Activated CD8-positive, alpha-beta memory T cell treated with anti-CD3 and anti-CD28 coated beads, Interleukin-2, amount 10 ng/mL, durations not matched to agents 7 days and 5 days (primary cell): ENCODE measurements around the gene CD8A. TPM values are rescaled to one million over a fixed set of nuclear protein-coding genes. Genes with fewer than 3 reads are reported as not detected.

Experiments
- ATAC-seq: fragments of 150-1000 bp; cut with Tn5 transposase; one replicate; pipeline ENCODE4 v1.10.0; 2021; ENCODE audit warnings: moderate library complexity
- CTCF ChIA-PET: fragments of 350-600 bp; sonication (Branson Sonifier 250); formaldehyde crosslinking; loops from one replicate; lab custom pipeline; 2021; ENCODE audit warnings: antibody characterized with exemption; lab: Charles Lee
- DNase-seq: peaks from one replicate; pipeline ENCODE4 v3.0.0-alpha.2; 2020
- H3K27ac Mint-ChIP-seq: one replicate; pipeline ENCODE4 v1.8.0; 2021; ENCODE audit warnings: mild to moderate bottlenecking, mixed read lengths
- H3K27me3 Mint-ChIP-seq: one replicate; pipeline ENCODE4 v1.8.0; 2021; ENCODE audit warnings: mixed read lengths
- H3K36me3 Mint-ChIP-seq: one replicate; pipeline ENCODE4 v1.8.0; 2021; ENCODE audit warnings: mild to moderate bottlenecking, mixed read lengths
- H3K4me1 Mint-ChIP-seq: one replicate; pipeline ENCODE4 v1.8.0; 2021; ENCODE audit warnings: mixed read lengths
- H3K4me3 Mint-ChIP-seq: one replicate; pipeline ENCODE4 v1.8.0; 2021; ENCODE audit warnings: mild to moderate bottlenecking, moderate library complexity, mixed read lengths
- H3K9me3 Mint-ChIP-seq: one replicate; pipeline ENCODE4 v1.8.0; 2022; ENCODE audit warnings: low read depth, mixed read lengths
- total RNA-seq, 2 experiments: library from RNA; stranded (reverse); gene quantifications; one replicate each; pipeline ENCODE4 v1.2.3, GENCODE V29; 2021

The CD8A gene
- total RNA-seq, 2 experiments from 2014 or later, result 686 to 756 TPM

DNA sequence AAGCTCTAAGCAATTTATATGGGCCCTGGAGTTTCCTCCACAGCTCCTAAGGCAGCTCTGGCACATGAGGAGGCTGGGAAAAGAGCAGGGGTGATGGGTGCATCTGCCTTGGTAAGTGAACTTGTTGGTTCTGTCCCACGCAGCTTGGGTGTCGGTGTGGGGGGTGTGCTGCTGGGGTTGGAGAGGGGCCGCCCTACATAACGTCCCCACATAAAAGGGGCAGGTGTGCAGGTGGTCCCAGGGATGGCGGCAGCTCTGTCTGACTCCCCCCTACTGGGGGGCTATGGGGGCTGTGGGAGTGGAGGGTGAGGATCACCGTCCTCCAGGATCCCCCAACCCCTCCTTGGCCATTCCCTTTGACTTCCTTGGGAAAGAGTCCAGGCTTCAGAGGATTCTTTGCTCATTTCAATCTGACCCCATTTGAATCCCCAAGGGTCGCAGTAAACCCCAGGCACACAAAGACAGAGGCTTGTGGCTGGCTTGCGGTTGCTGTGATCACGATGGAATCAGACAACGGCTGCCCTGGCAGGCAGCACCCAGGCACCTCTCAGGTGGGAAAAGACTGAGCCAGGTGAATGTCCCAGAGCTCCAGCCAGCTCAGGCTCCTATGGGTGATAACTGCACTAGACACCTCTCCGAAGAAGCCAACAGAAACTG lies 34.5 kb upstream of the CD8A start:
- H3K9me3 Mint-ChIP-seq, result no peaks in the 10 kb centered on the region
- peaks cover 83% of the 10 kb centered on the region for H3K4me1 Mint-ChIP-seq

GRCh38 chr2:86822668-86823345 lies 32.1 kb upstream of the CD8A start:
- ATAC-seq, result no peak

More for the DNA sequence above, 34.5 kb upstream of the CD8A start:
- Mint-ChIP-seq H3K36me3 (peaks cover 21% of the 10 kb centered on the region), H3K27me3 (no peaks in the 10 kb centered on the region), H3K27ac (peak overlapping the region; percentile 97), H3K4me3 (peak overlapping the region; percentile 81)
- DNase-seq (peak; percentile 79), ATAC-seq (peak; percentile 6)
- CTCF ChIA-PET, result interaction anchor here (1.0 to 8.0 kb wide), 7 partner anchors 9 to 61 kb away, joined by 3 to 72 read pairs (median 7); no protein-coding TSS in a partner anchor

GRCh38 chr2:86821842-86822241 lies 31.1 kb upstream of the CD8A start:
- H3K4me1 Mint-ChIP-seq, result peaks cover 80% of the 10 kb centered on the region
- H3K27me3 Mint-ChIP-seq, result no peaks in the 10 kb centered on the region
- peak overlapping the region; percentile 83 for H3K4me3 Mint-ChIP-seq

More at GRCh38 chr2:86822668-86823345, 32.1 kb upstream of the CD8A start:
- Mint-ChIP-seq H3K4me3 (peak overlapping the region; percentile 81), H3K27me3 (no peaks in the 10 kb centered on the region), H3K4me1 (peaks cover 83% of the 10 kb centered on the region), H3K36me3 (peaks cover 35% of the 10 kb centered on the region), H3K9me3 (no peaks in the 10 kb centered on the region), H3K27ac (peak overlapping the region; percentile 97)
- CTCF ChIA-PET, result interaction anchor here (1.2 to 8.0 kb wide), 3 partner anchors 10 to 23 kb away, joined by 3 to 72 read pairs (median 23); no protein-coding TSS in a partner anchor
- no peak for DNase-seq

GRCh38 chr2:86821306-86821705 lies 30.6 kb upstream of the CD8A start:
- DNase-seq (peak; percentile 72), ATAC-seq (peak; percentile 12)
- Mint-ChIP-seq H3K27me3 (no peaks in the 10 kb centered on the region), H3K27ac (peak overlapping the region; percentile 98), H3K36me3 (peaks cover 42% of the 10 kb centered on the region), H3K4me1 (peaks cover 81% of the 10 kb centered on the region), H3K4me3 (peak overlapping the region; percentile 83), H3K9me3 (no peaks in the 10 kb centered on the region)
- CTCF ChIA-PET, result interaction anchor here (0.7 to 8.0 kb wide), 4 partner anchors 8 to 35 kb away, joined by 4 to 72 read pairs (median 14); partner anchors contain the start of gene CD8A

More at GRCh38 chr2:86821842-86822241, 31.1 kb upstream of the CD8A start:
- ATAC-seq (no peak), DNase-seq (no peak)
- no peaks in the 10 kb centered on the region for H3K9me3 Mint-ChIP-seq
- CTCF ChIA-PET, result interaction anchor here (1.2 to 8.0 kb wide), 4 partner anchors 9 to 31 kb away, joined by 3 to 72 read pairs (median 14); partner anchors contain the start of gene CD8A
- H3K27ac Mint-ChIP-seq, result peak overlapping the region; percentile 98
- H3K36me3 Mint-ChIP-seq, result peaks cover 39% of the 10 kb centered on the region

DNA sequence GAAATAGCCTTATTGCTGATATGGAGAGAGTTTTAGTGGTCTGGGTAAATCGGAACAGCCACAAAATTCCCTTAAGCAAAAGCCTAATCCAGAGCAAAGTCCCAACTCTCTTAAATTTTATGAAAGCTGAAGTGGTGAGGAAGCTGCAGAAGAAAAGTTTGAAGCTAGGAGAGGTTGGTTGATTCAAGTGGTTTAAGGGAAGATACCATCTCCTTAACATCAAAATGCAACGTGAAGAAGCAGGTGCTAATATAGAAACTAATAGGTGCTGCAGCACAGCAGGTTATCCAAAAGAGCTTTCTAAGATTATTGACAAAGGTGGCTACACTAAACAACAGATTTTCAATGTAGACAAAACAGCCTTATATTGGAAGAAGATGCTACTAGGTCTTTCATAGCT lies 28.2 kb upstream of the CD8A start:
- H3K27ac Mint-ChIP-seq, result peak overlapping the region; percentile 80
- H3K4me1 Mint-ChIP-seq, result peaks cover 83% of the 10 kb centered on the region
- peak overlapping the region; percentile 59 for H3K4me3 Mint-ChIP-seq
- no peaks in the 10 kb centered on the region for H3K9me3 Mint-ChIP-seq
- H3K27me3 Mint-ChIP-seq, result no peaks in the 10 kb centered on the region
- DNase-seq, result no peak
- CTCF ChIA-PET, result interaction anchor here (1.0 to 1.4 kb wide), 3 partner anchors 10 to 24 kb away, joined by 3 to 8 read pairs (median 5); no protein-coding TSS in a partner anchor
- no peak for ATAC-seq
- H3K36me3 Mint-ChIP-seq, result peaks cover 50% of the 10 kb centered on the region

DNA sequence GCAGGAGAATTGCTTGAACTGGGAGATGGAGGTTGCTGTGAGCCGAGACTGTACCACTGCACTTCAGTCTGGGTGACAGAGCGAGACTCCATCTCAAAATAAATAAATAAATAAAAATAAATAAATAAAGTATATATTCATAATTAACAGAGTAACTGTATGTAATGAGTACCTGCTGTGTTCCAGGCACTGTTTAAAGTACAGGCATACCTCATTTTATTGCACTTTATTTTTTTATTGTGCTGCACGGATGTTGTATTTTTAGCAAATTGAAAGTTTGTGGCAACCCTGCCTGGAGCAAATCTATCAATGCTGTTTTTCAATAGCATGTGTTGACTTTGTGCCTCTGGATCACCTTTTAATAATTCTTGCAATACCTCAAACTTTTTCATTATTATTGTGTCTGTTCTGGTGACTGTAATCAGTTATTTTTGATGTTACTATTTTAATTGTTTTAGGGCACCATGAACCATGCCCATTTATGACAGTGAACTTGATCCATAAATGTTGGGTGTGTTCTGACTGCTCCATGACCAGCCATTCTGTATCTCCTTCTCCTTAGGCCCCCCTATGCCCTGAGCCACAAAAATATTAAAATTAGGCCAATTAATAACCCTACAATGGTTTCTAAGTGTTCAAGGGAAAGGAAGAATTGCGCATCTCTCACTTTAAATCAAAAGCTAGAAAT lies 27.5 kb upstream of the CD8A start:
- peaks cover 55% of the 10 kb centered on the region for H3K36me3 Mint-ChIP-seq
- CTCF ChIA-PET, result interaction anchor here (0.7 to 1.4 kb wide), 4 partner anchors 9 to 32 kb away, joined by 3 to 8 read pairs (median 4); no protein-coding TSS in a partner anchor
- peaks cover 83% of the 10 kb centered on the region for H3K4me1 Mint-ChIP-seq
- H3K9me3 Mint-ChIP-seq, result no peaks in the 10 kb centered on the region
- H3K27ac Mint-ChIP-seq, result peak overlapping the region; percentile 80
- ATAC-seq, result no peak
- H3K27me3 Mint-ChIP-seq, result no peaks in the 10 kb centered on the region
- peak overlapping the region; percentile 59 for H3K4me3 Mint-ChIP-seq
- no peak for DNase-seq

GRCh38 chr2:86815611-86816010 lies 24.9 kb upstream of the CD8A start:
- Mint-ChIP-seq H3K4me3 (peak overlapping the region; percentile 30), H3K9me3 (no peaks in the 10 kb centered on the region), H3K4me1 (peaks cover 85% of the 10 kb centered on the region), H3K27ac (peak overlapping the region; percentile 88), H3K36me3 (peaks cover 61% of the 10 kb centered on the region), H3K27me3 (no peaks in the 10 kb centered on the region)
- no peak for DNase-seq
- ATAC-seq, result peak; percentile 68
- CTCF ChIA-PET, result no interaction called here

GRCh38 chr2:86809481-86810121 lies 18.9 kb upstream of the CD8A start:
- no peaks in the 10 kb centered on the region for H3K9me3 Mint-ChIP-seq
- CTCF ChIA-PET, result interaction anchor here (1.2 to 8.0 kb wide), 7 partner anchors 9 to 45 kb away, joined by 3 to 148 read pairs (median 62); partner anchors contain the start of gene CD8A
- peak; percentile 19 for ATAC-seq
- H3K4me3 Mint-ChIP-seq, result peak overlapping the region; percentile 90
- peaks cover 59% of the 10 kb centered on the region for H3K4me1 Mint-ChIP-seq
- no peaks in the 10 kb centered on the region for H3K27me3 Mint-ChIP-seq
- peak overlapping the region; percentile 93 for H3K27ac Mint-ChIP-seq
- peak; percentile 83 for DNase-seq
- H3K36me3 Mint-ChIP-seq, result peaks cover 35% of the 10 kb centered on the region

DNA sequence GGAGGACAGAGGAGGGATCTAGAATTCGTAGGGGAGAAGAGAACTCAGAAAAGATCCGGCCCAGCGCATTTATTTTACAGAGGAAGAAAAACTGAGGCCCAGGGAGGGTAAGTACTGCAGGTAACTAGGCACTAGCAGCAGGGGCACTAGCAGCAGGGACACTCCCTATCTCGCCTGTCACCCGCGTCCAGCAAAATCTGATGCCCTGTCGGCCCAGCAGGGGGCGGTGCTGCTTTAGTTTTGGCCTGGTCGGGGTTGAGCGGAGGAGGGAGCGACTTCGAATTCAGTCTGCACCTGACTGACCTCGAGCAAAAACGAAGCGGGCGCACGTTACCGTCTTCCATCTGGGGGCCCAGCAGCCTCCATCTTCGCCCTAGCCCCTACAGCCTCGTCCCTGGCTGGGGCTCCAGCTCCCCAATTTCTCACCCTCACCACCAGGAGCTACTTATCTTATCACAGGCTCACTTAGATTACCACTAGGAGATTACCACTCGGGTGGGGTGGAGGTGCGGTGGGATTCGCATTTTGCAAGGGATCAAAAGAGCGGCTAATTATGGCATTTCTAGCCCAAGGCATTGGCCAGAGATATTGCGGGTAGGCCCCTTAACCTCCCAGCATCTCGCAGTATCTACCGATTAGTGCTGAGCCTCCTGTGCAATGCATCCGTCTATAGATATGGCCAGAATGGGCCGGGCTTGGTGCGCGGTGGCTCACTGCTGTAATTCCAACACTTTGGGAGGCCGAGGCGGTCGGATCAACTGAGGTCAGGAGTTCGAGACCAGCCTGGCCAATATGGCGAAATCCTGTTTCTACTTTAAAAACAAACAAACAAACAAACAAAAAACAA lies 17.8 kb upstream of the CD8A start:
- ATAC-seq (peak; percentile 73), DNase-seq (peak; percentile 99)
- Mint-ChIP-seq H3K9me3 (no peaks in the 10 kb centered on the region), H3K27ac (peak overlapping the region; percentile 93), H3K27me3 (no peaks in the 10 kb centered on the region), H3K4me1 (peaks cover 56% of the 10 kb centered on the region), H3K36me3 (peaks cover 31% of the 10 kb centered on the region), H3K4me3 (peak overlapping the region; percentile 90)
- CTCF ChIA-PET, result interaction anchor here (1.6 to 8.0 kb wide), 8 partner anchors 10 to 48 kb away, joined by 4 to 148 read pairs (median 39); partner anchors contain the start of gene CD8A

GRCh38 chr2:86807468-86808275 lies 17.0 kb upstream of the CD8A start:
- no peaks in the 10 kb centered on the region for H3K9me3 Mint-ChIP-seq
- H3K4me1 Mint-ChIP-seq, result peaks cover 52% of the 10 kb centered on the region
- peaks cover 24% of the 10 kb centered on the region for H3K36me3 Mint-ChIP-seq
- DNase-seq (peak; percentile 93), ATAC-seq (peak; percentile 48)
- H3K27me3 Mint-ChIP-seq, result no peaks in the 10 kb centered on the region
- CTCF ChIA-PET, result interaction anchor here (1.1 to 8.0 kb wide), 10 partner anchors 11 to 47 kb away, joined by 4 to 148 read pairs (median 12); partner anchors contain the start of gene CD8A
- peak overlapping the region; percentile 93 for H3K27ac Mint-ChIP-seq
- peak overlapping the region; percentile 90 for H3K4me3 Mint-ChIP-seq

DNA sequence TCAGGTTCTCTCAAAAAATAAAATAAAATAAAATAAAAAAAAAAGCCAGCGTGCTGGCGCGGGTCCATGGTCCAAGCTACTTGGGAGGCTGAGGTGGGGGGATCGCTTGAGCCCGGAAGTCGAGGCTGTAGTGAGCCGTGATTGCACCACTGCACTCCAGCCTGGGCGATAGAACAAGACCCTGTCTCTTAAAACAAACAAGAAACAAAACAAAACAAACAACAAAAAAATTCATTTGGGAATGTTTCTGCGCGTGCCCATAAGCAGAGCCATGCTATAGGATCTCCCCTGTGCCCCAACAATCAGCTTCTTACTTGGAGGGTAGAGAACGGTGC lies 16.4 kb upstream of the CD8A start:
- no peaks in the 10 kb centered on the region for H3K9me3 Mint-ChIP-seq
- ATAC-seq (peak; percentile 1), DNase-seq (no peak)
- peaks cover 18% of the 10 kb centered on the region for H3K36me3 Mint-ChIP-seq
- CTCF ChIA-PET, result interaction anchor here (1.1 to 8.0 kb wide), 9 partner anchors 12 to 46 kb away, joined by 4 to 148 read pairs (median 16); partner anchors contain the start of gene CD8A
- no peaks in the 10 kb centered on the region for H3K27me3 Mint-ChIP-seq
- H3K4me1 Mint-ChIP-seq, result peaks cover 48% of the 10 kb centered on the region
- peak overlapping the region; percentile 93 for H3K27ac Mint-ChIP-seq
- H3K4me3 Mint-ChIP-seq, result peak overlapping the region; percentile 90
